Measurements from ENCODE around the gene ATXN2L.
"Not testable (repeated sequence)": the region's sequence is repeated elsewhere in the genome, so short reads cannot be mapped to it uniquely, and the experiment has no call there.

Gene ATXN2L

GRCh38 chr16:28822520-28823290 is at the start of gene ATXN2L:
TSS of gene ATXN2L (plus strand) at chr16:28822999. CDS start at chr16:28823260, 261 bp downstream.
- peak; percentile 83 to 99 for DNase-seq

GRCh38 chr16:28781697-28782096 is 41.1 kb upstream of the ATXN2L start:
- DNase-seq: not testable (repeated sequence)

- DNase-seq: not testable (repeated sequence)
Measured at GRCh38 chr16:28782357-28782756, 40.4 kb upstream of the ATXN2L start.

DNA sequence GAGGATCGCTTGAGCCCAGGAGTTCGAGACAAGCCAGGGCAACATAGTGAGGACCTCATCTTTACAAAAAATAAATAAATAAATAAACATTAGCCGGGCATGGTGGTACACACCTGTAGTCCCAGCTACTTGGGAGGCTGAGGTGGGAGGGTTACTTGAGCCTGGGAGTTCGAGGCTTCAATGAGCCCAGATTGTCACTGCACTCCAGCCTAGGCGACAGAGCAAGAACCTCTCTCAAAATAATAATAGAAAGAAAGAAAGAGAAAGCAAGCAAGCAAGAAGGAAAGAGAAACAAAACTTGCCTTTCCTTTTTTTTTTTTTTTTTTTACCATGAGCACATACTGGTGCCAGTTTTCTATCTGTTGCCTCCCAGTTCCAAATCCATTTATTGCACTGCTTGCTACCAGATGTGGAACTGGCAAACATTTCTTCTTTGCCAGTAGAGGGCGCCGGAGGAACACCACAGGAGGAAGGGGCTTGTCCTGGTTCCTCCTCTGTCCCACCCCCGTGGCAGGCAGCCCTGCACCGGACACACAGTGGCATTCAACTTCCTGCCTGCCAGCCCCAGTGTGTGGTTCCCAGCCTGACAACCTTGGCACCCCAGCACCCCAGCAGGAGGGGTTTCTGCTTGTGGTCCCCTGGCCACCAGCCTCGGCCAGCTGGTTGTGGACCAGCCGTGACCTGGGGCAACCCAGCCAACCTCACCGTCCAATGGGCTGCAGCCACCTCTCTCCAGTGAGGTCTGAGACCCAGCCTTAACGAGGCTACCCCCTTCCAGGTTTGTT is 20.4 kb upstream of the ATXN2L start:
- not testable (repeated sequence) for DNase-seq

GRCh38 chr16:28807445-28808120 is 15.2 kb upstream of the ATXN2L start:
- DNase-seq: not testable (repeated sequence)

DNA sequence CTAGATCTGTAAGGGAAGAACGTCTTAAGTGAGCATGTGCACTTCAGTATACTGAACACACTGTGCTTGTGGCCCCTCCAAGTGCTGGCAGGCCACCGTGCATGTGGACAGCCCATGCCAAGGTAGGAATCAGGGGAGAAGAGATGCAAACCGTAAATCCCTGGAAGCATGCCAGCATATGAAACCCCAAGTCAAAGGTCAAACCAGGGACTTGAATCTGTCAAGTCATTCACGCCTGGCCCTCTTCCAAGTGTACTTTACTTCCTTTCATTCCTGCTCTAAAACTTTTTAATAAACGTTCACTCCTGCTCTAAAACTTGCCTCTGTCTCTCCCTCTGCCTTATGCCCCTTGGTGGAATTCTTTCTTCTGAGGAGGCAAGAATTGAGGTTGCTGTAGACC is 2.8 kb upstream of the ATXN2L start:
- DNase-seq: no peak

GRCh38 chr16:28820546-28820945 is 2.3 kb upstream of the ATXN2L start:
- not testable (repeated sequence) for DNase-seq

DNA sequence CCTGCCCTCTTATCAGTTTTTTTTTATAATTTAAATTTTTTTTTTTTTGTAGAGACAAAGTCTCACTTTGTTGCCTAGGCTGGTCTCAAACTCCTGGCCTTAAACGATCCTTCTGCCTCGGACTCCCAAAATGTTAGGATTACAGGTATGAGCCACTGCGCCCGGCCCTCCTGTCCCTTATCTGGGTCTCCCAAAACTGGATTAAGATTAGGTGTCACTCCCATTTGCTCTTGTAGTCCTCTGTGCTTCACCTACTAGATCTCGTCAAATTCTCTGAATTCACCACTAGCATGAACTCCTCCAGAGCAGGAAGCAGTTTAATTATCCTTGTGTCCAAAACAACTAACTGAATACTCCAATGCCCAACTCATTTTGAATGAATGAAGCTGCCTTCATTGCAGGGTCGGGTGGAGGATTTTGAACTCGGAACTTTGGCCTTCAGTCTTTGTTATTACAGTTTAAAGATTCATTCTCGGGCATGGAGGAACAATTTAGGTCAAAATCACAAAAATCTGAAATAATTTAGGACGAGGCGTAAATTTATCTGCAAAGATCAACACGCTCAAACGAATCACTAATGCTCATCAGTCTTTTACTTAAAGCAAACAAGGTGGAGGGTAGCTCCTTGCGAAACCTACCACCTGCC is 802 bp upstream of the ATXN2L start:
- no peak for DNase-seq

- DNase-seq: no peak
Measured at GRCh38 chr16:28823291-28823872, 583 bp downstream of the ATXN2L start.

DNA sequence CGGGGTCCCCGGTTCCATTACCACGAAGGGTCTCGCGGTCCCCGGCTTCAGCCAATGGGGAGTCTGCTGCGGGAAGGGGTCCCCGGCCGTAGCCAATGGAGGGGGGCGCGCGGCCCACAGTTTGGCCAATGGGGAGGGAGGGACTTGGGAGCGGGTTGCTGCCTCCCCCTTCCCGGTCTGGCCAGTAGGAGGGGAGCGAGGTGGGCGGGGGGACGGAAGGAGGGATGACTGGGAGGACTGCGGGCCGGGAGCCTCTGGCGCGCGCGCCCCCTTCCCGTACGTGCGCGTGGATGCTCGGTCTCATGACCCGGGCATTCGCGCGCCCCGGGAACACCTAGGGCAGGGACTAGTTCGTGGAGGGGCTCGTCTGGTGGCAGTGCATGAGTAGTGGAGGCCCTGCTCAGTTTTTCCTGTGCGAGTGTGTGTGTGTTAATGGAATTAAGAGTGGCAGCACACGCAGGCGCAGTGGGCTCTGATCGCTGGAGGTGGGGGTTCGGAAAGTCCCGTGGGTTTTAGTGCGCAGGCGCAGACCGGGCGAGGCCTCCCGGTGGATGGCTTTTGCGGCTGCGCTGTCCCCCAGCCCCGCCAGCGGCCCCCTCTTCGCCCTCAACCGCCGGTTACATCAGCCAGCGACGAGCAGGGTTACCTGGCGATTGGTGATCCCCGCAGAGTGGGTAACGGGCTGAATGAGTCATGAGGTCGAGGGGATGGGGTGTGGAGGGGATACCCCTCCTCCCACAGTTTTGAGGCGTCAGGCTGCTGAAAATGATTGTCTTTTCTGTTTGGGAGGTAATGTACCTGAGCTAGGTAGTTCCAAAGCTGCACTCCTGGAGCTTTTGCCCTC is 1.3 kb downstream of the ATXN2L start:
- DNase-seq: peak; percentile 96 to 98

GRCh38 chr16:28824717-28824973 is 1.8 kb downstream of the ATXN2L start:
- DNase-seq: no peak

- DNase-seq: no peak
Measured at GRCh38 chr16:28826141-28826540, 3.3 kb downstream of the ATXN2L start.

GRCh38 chr16:28829747-28830146 is 6.9 kb downstream of the ATXN2L start:
- no peak for DNase-seq

- no peak for DNase-seq
Measured at GRCh38 chr16:28830531-28830930, 7.7 kb downstream of the ATXN2L start.

GRCh38 chr16:28834349-28834748 is 11.6 kb downstream of the ATXN2L start:
- no peak for DNase-seq

DNA sequence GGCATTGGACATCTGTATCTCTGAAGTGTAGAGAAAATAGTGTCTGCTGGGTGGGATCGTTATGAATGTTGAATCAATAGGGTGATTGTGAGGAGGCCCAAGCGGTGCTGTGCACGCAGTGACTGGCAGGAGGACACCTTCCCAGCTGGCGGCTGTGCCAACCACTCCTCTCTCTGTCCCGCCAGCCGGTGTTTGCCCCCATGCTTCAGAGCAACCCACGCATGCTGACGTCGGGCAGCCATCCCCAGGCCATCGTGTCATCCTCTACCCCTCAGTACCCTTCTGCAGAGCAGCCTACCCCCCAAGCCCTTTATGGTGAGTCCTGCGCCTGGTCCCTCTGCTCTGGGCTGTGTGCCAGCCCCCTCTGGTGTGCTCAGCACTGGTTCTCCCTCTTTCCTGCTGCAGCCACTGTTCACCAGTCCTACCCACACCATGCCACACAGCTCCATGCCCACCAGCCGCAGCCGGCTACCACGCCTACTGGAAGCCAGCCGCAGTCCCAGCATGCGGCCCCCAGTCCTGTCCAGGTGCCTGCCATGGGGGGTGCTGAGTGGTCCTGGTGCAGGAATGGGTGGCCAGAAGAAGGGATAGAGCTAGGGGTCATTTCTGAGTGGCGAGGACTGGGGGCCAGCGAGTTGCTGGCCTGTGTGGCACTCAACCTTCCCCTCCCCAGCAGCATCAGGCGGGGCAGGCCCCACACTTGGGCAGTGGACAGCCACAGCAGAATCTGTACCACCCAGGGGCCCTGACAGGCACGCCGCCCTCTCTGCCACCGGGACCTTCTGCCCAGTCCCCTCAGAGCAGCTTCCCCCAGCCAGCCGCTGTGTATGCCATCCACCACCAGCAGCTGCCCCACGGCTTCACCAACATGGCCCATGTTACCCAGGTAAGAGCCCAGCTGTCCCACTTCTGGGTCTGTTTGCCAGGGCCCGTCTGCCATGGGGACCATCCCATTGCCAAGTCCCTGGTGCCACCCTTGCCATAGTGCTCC is 12.4 kb downstream of the ATXN2L start:
- no peak for DNase-seq

DNA sequence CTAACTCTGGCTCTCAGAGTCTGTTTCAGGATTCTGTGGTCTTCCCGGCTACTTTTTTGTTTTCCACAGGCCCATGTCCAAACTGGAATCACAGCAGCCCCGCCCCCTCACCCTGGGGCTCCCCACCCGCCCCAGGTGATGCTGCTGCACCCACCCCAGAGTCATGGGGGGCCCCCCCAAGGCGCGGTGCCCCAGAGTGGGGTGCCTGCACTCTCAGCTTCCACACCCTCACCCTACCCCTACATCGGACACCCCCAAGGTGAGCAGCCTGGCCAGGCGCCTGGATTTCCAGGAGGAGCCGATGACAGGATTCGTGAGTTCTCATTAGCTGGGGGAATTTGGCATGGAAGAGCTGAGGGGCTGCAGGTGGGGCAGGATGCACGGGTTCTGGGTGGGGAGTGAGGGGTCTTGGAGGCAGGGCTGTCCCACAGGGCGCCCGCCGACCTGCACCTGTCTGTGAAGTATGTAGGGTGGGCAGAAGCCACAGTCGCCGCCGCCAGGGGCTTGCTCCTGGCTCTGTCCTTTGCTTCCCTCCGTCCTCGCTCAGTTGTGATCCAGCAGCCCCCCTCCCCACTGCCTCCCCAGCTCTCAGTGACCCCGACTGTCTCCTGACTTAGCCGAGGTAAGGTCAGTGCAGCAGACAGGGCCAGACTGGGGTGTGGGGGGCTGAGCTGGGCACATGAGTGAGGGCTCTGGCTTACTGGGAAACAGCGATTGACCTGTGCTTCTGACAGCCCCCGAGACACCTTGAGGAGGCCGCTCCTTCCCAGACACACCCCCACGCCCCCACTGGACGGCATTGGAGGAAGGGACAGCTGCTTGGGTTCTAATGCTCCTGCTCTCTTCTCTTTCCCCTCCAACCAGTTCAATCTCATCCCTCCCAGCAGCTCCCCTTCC is 13.3 kb downstream of the ATXN2L start:
- no peak for DNase-seq

DNA sequence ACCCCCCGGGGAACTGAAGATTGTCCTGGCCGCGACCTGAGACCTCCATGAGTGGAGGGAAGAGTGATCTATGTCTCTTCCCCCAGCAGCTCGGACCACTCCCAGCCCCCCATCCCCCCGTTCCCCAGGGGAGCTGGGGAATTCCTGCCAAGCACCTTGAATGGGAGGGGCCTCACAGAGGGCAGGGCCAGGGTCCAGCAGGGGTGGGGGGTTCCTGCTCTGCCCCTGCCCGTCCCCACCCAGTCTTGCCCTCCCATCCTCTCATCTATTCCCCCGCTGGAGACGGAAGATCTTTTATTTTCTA is 13.9 kb downstream of the ATXN2L start:
- DNase-seq: no peak

GRCh38 chr16:28837672-28838557 is 15.1 kb downstream of the ATXN2L start:
- DNase-seq: no peak
